GM08714 (cell line): ENCODE data around the gene SIL1.

Experiments used
- H3K4me3 ChIP-seq: fragments of 200-500 bp; sonication (Bioruptor generic); 2 replicates; pipeline ENCODE4 v1.5.1; 2014; ENCODE audit warnings: mild to moderate bottlenecking, low read length, inconsistent platforms
- ZNF274 ChIP-seq: IDR thresholded peaks from 2 replicates; pipeline ENCODE4 v1.6.1; 2012; ENCODE audit warnings: mild to moderate bottlenecking, low read depth, low read length

The SIL1 gene

DNA sequence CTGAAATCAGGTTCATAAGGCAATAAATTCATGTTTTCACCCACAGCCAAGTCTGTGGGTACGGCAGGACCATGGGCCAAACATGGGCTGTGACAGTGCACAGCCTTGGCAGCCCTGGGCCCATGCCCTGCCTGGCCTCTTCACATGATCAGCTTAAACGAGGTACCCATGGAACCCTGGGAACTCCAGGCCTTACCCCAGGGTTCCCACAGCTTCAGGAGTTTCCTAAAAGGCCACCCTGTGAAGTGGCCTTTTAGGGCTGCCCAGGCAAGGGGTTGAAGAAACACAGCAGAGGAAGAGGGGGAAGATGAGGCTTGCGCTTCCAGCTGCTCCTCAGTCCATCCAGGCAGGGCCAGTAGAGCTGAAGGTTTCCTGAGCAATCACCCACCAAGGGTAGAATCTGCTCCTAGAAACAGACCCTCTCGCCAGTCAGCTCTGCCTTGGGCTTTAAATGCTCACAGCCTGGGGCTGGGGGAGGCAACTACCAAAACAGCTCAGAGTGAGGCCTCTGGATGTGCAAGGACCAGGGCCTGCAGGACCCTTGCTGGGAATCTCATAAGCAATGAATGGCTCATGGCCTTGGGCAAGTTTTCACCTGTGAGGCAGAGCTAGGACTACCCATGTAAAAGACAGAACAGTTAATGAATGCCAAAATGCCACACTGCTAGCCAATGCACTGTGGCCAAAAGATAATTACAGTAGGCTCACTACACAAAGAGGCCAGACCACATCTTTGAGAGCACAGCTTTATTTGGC lies 243.7 kb downstream of the SIL1 start:
- no peak overlapping the region for H3K4me3 ChIP-seq

DNA sequence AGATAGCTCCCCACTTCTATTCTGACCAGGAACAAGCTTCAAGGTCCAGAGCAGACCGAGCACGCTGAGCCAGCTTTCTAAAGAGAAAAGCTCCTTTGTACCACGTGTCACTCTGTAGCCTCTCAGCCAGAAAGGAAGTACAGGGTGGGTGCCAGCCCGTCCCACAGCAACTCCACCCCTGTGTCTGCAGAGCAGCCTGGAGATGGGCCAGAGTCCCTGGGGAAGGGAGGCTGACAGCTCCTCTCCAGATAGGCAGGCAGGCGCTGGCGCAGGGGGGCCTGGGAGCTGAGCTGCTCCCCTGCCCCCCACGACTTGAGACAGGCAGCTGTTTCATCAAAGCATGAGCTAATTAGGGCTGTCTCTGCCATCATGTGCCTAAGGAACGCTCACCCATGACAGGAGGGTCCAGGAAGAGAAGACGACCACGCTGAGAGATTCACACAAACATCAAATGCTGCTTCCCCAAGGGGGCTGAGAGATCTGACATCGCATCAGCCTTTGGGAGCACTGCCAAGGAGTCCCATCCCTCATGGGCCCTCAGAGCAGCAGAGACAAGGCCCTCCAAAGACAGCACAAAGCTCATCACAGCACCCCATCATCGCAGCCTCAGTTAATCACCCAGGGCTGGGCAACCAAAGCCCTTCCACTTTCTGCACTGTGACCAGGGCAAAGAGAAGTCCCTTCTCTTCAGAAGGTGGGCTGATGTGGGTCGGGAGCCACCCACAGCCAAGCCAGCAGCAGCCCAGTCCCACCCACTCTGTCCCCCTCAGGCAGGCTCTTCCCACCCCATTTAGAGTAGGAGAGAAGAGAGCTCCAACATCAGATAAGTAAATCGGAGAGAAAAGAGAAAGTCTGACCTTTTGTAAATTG lies 244.5 kb downstream of the SIL1 start:
- no peak overlapping the region for H3K4me3 ChIP-seq
- no peak for TF ChIP-seq ZNF274

More for the DNA sequence above, 243.7 kb downstream of the SIL1 start:
- TF ChIP-seq ZNF274 = no peak

DNA sequence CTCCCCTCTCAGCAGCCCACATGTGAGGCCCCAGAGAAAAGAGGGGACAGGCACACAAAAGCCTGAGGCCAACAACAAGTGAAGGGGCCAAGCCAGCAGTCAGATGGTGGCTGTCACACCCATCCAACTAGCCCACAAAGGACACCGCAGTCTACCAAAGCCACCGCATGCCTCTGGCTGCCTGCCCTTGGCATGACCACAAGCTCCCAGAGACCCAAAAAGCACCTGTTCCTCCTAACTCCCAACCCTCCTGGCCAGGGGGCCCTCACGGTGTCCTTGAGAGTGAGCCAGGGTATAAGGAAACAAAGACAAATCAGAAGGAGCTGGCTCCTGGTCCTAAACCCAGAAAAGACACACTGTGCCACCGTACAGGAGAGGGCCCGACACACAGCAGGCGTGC lies 245.2 kb downstream of the SIL1 start:
- TF ChIP-seq ZNF274 = no peak
- H3K4me3 ChIP-seq = no peak overlapping the region

DNA sequence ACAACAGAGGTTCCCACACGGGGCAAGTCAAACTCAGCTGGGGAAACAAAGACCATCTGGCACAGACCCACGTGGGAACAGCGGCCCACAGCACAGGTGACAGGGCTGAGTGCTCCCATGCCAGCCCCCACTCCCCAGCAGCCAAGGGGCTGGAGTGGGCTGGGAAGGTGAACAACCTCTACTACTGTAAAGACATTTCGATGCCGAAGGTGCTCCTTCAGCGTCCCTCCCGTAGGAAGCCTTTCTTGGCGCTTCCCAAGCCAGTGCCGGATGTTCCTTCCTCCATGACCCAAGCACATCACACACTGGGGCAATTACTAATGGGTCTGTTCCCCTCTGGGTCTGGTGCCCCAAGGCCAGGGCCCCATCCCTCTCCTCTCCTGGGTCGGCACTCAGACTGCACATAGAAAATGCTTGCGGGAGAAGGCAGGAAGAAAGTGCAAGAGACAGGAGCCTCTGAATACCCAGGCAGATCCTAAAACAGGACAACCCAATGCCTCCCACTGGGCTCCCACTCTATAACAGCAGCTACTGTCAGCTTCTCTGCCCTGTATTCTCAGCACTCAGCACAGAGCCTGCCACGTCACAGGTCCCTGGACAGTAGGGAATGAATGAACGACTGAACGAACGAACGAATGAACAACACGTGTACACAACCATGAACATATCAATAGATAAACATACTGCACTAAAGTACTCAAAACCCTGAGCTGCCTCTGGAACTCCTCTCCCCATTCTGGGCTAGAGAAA lies 246.0 kb downstream of the SIL1 start:
- H3K4me3 ChIP-seq = no peak overlapping the region
- TF ChIP-seq ZNF274 = no peak

DNA sequence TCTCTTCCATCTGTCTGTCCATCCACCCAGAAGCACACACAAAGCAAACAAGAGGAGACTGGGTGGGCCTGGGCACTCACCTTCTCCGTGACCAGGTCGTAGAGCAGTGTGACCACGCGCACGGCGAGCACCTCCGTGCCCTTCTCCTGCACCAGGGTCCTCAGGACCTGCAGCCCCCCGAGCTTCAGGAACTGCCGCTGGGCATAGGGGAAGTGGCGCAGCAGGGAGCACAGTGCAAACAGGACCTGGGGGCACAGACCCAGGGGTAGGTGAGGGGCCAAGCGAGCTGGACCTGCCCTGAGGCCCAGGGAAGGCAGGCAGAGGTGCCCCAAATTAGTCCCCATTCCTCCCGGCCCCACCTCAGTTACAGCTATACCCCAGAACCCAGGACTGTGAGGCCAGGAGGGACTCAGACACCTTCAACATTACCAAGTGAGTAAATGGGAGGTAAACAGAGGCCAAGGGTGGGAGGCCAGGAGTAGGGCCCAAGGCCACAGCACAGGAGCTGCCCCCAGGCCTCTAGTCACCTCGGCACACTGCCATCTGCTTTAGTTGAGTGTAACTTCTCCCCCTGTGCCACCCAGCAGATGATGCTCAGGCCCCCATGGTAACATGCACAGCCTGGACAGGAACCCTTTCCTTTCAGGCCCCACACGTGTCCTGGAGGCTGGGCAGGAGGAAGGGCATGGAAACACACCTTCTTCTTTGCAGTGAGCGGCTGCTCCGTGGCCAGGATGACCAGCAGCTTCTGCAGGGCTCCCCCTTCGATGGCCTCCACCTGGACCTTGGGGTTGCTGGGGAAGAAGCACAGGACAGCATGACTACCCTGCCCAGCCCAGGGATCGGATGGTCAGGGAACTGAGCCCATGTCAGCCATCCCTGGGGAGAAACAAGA lies 246.8 kb downstream of the SIL1 start:
- no peak overlapping the region for H3K4me3 ChIP-seq
- TF ChIP-seq ZNF274 = no peak

DNA sequence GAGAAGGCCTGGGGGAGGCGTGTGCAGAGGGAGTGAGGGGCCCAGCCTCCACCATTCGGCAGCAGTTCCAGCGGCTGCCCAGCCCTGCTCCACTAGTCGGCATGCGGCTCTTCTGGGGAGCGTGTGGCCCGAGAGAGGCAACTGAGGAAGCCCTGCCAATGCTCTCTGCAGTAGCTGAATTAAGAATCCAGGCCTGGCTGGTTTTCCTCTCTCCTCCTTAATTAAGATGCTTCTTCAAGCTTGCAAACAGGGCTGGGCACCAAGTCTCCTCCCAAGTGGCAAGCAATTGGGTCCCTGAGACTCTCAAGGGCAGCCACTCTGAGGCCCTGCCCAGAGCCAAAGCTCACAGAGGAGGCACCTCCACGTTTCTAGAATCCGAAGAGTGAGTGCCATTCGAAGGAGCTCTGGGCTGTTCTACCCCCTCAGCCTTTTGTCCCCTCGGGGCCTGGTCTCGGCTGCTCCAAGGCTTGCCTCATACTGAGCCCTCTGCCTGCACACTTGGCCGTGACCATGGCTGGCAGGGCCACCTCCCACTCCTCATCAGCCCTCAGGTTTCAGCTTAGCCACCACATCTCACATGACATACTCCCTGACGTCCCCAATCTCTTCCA lies 247.6 kb downstream of the SIL1 start:
- no peak for TF ChIP-seq ZNF274
- no peak overlapping the region for H3K4me3 ChIP-seq

DNA sequence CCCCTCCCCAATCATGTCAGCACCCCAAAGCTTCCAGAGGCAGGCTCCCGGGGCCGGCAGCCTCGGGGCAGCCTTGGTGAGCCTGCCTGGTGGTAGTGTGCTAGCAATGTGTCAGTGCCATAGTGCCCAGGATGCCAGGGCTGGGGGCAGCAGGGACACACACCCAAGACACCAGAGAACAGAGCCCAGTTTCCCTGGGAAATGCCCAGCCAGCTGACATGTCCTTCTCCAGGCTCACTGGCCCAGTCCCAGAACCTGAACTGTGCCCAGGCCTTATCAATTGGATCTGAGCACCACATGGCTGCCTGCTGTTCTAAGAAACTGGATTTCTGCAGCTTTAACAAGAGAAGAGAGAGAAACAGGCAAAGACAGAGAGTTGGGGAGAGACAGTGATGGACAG lies 248.2 kb downstream of the SIL1 start:
- H3K4me3 ChIP-seq = no peak overlapping the region
- TF ChIP-seq ZNF274 = no peak

DNA sequence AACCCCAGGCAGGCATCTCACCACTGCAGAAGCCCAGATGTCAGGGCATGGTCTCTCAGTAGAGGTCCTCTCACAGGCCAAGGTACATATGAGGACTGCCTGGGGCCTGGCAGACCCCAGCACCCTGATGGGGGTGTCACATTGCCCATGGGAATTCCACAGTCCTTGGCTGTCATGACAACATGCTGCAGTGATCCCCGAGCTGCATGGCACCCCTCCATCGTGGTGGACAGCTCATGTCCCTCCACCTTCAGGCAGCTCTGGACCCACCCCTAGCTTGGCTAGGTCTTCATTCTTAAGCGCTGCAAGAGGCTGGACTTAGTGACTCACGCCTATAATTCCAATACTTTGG lies 249.0 kb downstream of the SIL1 start:
- no peak overlapping the region for H3K4me3 ChIP-seq
- TF ChIP-seq ZNF274 = no peak

DNA sequence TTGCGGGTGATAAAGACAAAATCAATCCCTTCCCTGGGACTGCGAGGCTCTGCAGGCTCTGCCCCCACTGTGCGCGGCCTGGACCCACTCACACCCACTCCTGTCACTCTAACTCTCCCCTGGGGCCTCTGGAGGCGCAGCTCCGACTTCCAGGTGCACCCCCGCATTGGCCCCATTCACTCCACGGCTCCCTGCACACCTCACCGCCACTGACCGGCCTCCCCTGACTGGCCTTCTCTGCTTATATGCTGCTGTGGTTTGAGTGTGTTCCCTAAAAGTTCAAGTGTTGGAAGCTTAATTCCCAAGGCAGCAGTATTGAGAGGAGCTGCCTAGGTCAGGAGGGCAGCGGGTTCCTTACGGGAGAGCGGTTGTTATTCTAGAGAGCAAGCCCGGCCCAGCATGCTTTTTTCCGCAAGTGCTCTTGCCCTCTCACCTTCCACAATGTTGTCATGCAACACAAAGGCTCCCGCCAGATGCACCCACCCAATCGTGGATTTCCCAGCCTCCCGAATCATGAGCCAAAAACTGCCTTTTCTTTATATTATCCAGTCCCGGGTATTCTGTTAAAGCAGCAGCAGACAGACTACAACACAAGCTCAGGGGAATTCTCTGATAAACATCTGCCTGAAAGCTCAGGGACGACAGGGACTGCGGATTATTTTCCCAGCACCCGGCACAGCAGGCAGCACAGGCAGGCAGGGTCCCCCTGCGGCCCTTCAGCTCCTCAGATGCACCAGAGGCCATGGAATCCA lies 249.5 kb downstream of the SIL1 start:
- H3K4me3 ChIP-seq = no peak overlapping the region
- TF ChIP-seq ZNF274 = no peak

DNA sequence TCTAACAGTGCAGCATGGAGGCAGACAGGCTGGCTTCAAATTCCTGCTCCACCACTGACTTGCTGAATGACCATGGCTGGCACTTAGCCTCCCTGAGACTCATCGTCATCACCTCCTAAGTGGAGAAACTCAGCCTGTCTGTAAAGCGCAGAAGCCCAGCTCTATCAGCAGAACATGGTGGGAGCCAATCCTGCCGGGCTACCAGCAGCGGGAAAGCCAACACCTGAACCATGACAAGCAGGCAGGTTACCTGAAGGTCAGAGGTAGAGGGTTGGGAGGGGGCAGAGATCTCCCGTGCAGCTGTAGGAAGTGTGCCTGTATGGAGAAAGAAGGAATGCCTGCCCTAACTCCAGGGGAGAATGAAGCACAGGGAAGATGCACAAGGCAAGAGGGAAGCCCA lies 250.4 kb downstream of the SIL1 start:
- TF ChIP-seq ZNF274 = no peak

DNA sequence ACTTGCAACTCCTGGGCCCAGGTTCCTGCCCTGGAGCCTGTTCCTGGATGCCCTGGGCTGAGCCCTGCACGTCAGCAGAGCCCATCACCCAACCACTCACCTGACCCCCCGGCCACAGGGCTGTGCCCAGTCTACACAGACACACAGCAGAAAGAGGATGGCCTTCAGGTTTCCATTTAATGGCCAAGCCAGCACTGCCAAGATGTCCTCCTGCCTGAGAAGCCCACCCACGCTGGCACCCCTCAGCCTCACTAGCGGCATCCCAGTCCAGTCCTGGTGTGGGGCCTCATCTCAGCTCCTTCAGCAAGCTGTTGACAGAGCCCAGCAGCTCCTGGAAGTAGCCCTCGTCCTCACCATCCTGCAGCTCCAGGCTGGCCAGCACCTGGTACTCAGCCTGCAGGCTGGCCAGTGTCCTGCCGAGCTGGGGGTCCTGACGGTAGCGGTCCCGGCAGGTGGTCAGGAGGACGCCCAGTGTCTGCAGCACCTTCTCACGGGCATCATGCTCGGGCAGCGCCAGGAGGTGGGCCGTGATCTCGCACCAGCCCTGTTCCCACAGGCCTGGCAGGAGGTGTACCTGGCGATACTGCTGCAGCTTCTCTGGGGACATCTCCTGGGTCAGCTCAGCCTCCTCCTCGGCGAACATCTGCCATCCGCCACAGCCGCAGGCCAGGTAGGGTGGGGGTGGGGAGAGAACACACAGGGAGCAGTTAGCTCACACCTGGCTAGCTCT lies 251.2 kb downstream of the SIL1 start:
- no peak overlapping the region for H3K4me3 ChIP-seq
- TF ChIP-seq ZNF274 = no peak

More for the DNA sequence above, 250.4 kb downstream of the SIL1 start:
- H3K4me3 ChIP-seq = no peak overlapping the region

DNA sequence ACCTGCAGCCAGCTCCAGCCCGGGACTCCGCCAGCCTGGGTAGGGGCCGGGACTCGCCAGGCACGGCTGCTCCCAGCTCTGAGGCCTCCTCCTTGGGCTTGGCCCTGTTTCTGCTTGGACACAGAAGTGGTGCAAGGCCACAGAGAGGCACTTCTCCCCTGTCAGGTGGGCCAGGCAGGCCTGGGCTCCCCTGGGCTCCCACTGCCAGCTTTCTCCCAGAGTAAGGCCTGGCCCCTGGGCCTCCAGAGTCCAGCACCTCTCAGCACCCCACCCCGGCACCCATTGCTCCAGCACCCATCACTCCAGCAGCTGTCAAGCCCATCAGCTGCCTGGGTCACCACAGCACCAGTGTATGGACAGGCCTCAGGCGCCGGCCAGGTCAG lies 251.9 kb downstream of the SIL1 start:
- TF ChIP-seq ZNF274 = no peak
- H3K4me3 ChIP-seq = no peak overlapping the region
